Caco-2 (cell line): Measurements from ENCODE around the gene EGFL6. TPM values are rescaled to one million over a fixed set of nuclear protein-coding genes. Genes with fewer than 3 reads are reported as not detected.

Experiments used
- BruUV-seq: library from RNA; stranded (reverse); fragments of 400-500 nt; replicated peaks from 2 replicates; lab custom pipeline; 2021; lab: Mats Ljungman, UMichigan
- CTCF ChIA-PET: fragments of 300-600 bp; sonication (Branson Sonifier 250); formaldehyde crosslinking; loops from one replicate; lab custom pipeline; 2022; ENCODE audit warnings: antibody characterized with exemption; lab: Charles Lee
- POLR2A ChIA-PET: fragments of 300-600 bp; sonication (Branson Sonifier 250); formaldehyde crosslinking; loops from one replicate; lab custom pipeline; 2022; ENCODE audit warnings: antibody characterized with exemption; lab: Charles Lee
- DNase-seq, 2 experiments: peaks; one replicate each; pipeline versions ENCODE4 v3.0.0 to v3.0.0-alpha.2; 2020 to 2022
- H3K27me3 ChIP-seq: replicated peaks from 2 replicates; pipeline ENCODE4 v1.6.0; 2011; ENCODE audit warnings: low read length; ENCODE audit not compliant: control insufficient read depth, insufficient read depth
- H3K36me3 ChIP-seq: 2 replicates; pipeline ENCODE4 v1.5.1; 2011; ENCODE audit warnings: low read length; ENCODE audit not compliant: control insufficient read depth, insufficient read depth
- H3K4me1 ChIP-seq: fragments of 250-450 bp; sonication (Bioruptor Pico); 2 replicates; pipeline ENCODE4 v1.5.1; 2020; ENCODE audit warnings: mild to moderate bottlenecking
- H3K4me3 ChIP-seq: 2 replicates; pipeline ENCODE4 v1.5.1; 2011; ENCODE audit warnings: low read depth, mild to moderate bottlenecking, control low read depth, low read length
- H3K9me3 ChIP-seq: fragments of 250-450 bp; sonication (Bioruptor Pico); 2 replicates; pipeline ENCODE4 v1.5.1; 2020; ENCODE audit warnings: mild to moderate bottlenecking, moderate library complexity
- H3K27ac Mint-ChIP-seq: one replicate; pipeline ENCODE4 v1.8.0; 2022; ENCODE audit warnings: mixed read lengths; ENCODE audit not compliant: unreplicated experiment
- H3K27me3 Mint-ChIP-seq: one replicate; pipeline ENCODE4 v1.8.0; 2022; ENCODE audit warnings: mixed read lengths; ENCODE audit not compliant: insufficient read depth, unreplicated experiment
- H3K36me3 Mint-ChIP-seq: one replicate; pipeline ENCODE4 v1.8.0; 2022; ENCODE audit warnings: mild to moderate bottlenecking, mixed read lengths; ENCODE audit not compliant: insufficient read depth, unreplicated experiment
- H3K4me1 Mint-ChIP-seq: one replicate; pipeline ENCODE4 v1.8.0; 2022; ENCODE audit warnings: low read depth, mixed read lengths; ENCODE audit not compliant: unreplicated experiment
- H3K4me3 Mint-ChIP-seq: one replicate; pipeline ENCODE4 v1.8.0; 2022; ENCODE audit warnings: mild to moderate bottlenecking, moderate library complexity, mixed read lengths; ENCODE audit not compliant: unreplicated experiment
- H3K9me3 Mint-ChIP-seq: one replicate; pipeline ENCODE4 v1.8.0; 2022; ENCODE audit warnings: mixed read lengths; ENCODE audit not compliant: unreplicated experiment
- CTCF ChIP-seq, 2 experiments: fragments of 200-600 bp in 1 of 2; IDR thresholded peaks; 1 replicate in 1 of 2; 2 replicates in 1 of 2; pipeline versions ENCODE4 v1.5.1 to v1.8.0; 2011 to 2022; ENCODE audit warnings: antibody characterized with exemption in 1 of 2, control low read depth in 1 of 2, inconsistent platforms in 1 of 2, low read depth in 1 of 2, low read length in 1 of 2, mild to moderate bottlenecking in 1 of 2, moderate library complexity in 1 of 2; ENCODE audit not compliant: insufficient read depth in 1 of 2, severe bottlenecking in 1 of 2, unreplicated experiment in 1 of 2
- intact Hi-C: fragments of 100-400 bp; cut with micrococcal nuclease; formaldehyde crosslinking; loops from one replicate; pipeline ENCODE4 v1.10.0; 2022; ENCODE audit not compliant: unreplicated experiment
- total RNA-seq: library from RNA; stranded (reverse); gene quantifications from 2 replicates; pipeline ENCODE4 v1.2.3, GENCODE V29; 2022

The EGFL6 gene
- total RNA-seq, 1 experiment from 2014 or later = 0.16 TPM

GRCh38 chrX:13590207-13590606 is 20.8 kb downstream of the EGFL6 start:
- POLR2A ChIA-PET = no interaction called here
- H3K27me3 Mint-ChIP-seq = peaks cover 2% of the 10 kb centered on the region

GRCh38 chrX:13590914-13591313 is 21.5 kb downstream of the EGFL6 start:
- no peaks in the 10 kb centered on the region for H3K36me3 ChIP-seq
- H3K4me1 ChIP-seq = no peaks in the 10 kb centered on the region
- H3K27me3 Mint-ChIP-seq = peaks cover 2% of the 10 kb centered on the region
- H3K36me3 Mint-ChIP-seq = no peaks in the 10 kb centered on the region
- no peak for DNase-seq
- no peaks in the 10 kb centered on the region for H3K4me1 Mint-ChIP-seq
- no peak overlapping the region for H3K4me3 Mint-ChIP-seq
- intact Hi-C loops = no loop called here
- CTCF ChIA-PET = no interaction called here
- H3K9me3 ChIP-seq = no peaks in the 10 kb centered on the region
- no peaks in the 10 kb centered on the region for H3K9me3 Mint-ChIP-seq
- no TSS peak for BruUV-seq
- POLR2A ChIA-PET = no interaction called here
- H3K4me3 ChIP-seq = no peak overlapping the region
- no peak for TF ChIP-seq CTCF (IDR thresholded peaks at IDR 0.05; ENCODE audit: insufficient read depth in 1 of 2, low read depth in 1 of 2, low read length in 1 of 2, severe bottlenecking in 1 of 2, unreplicated experiment in 1 of 2)
- H3K27me3 ChIP-seq = no peaks in the 10 kb centered on the region
- no peak overlapping the region for H3K27ac Mint-ChIP-seq

More at GRCh38 chrX:13590207-13590606, 20.8 kb downstream of the EGFL6 start:
- no peaks in the 10 kb centered on the region for H3K4me1 ChIP-seq
- Mint-ChIP-seq H3K4me1 (no peaks in the 10 kb centered on the region), H3K27ac (no peak overlapping the region), H3K9me3 (no peaks in the 10 kb centered on the region), H3K36me3 (no peaks in the 10 kb centered on the region), H3K4me3 (no peak overlapping the region)
- no peak for DNase-seq
- CTCF ChIA-PET = no interaction called here
- no peaks in the 10 kb centered on the region for H3K9me3 ChIP-seq
- intact Hi-C loops = no loop called here
- H3K36me3 ChIP-seq = no peaks in the 10 kb centered on the region
- TF ChIP-seq CTCF (IDR thresholded peaks at IDR 0.05; ENCODE audit: insufficient read depth in 1 of 2, low read depth in 1 of 2, low read length in 1 of 2, severe bottlenecking in 1 of 2, unreplicated experiment in 1 of 2) = no peak
- no peaks in the 10 kb centered on the region for H3K27me3 ChIP-seq
- BruUV-seq = no TSS peak
- H3K4me3 ChIP-seq = no peak overlapping the region

- ChIA-PET POLR2A (no interaction called here), CTCF (no interaction called here)
- peaks cover 2% of the 10 kb centered on the region for H3K27me3 Mint-ChIP-seq
- no peaks in the 10 kb centered on the region for H3K9me3 Mint-ChIP-seq
- intact Hi-C loops = no loop called here
- no peaks in the 10 kb centered on the region for H3K4me1 ChIP-seq
- H3K4me3 ChIP-seq = no peak overlapping the region
- DNase-seq = no peak
- H3K9me3 ChIP-seq = no peaks in the 10 kb centered on the region
- H3K36me3 Mint-ChIP-seq = no peaks in the 10 kb centered on the region
- no peak overlapping the region for H3K4me3 Mint-ChIP-seq
- H3K27me3 ChIP-seq = no peaks in the 10 kb centered on the region
- BruUV-seq = no TSS peak
- no peak for TF ChIP-seq CTCF (IDR thresholded peaks at IDR 0.05; ENCODE audit: insufficient read depth in 1 of 2, low read depth in 1 of 2, low read length in 1 of 2, severe bottlenecking in 1 of 2, unreplicated experiment in 1 of 2)
- H3K36me3 ChIP-seq = no peaks in the 10 kb centered on the region
- no peak overlapping the region for H3K27ac Mint-ChIP-seq
- no peaks in the 10 kb centered on the region for H3K4me1 Mint-ChIP-seq
Measured at GRCh38 chrX:13597874-13598273, 28.5 kb downstream of the EGFL6 start.
